Amniotic stem cell (primary cell): Measurements from ENCODE around the gene AKAP13.

Experiments
- DNase-seq: peaks from one replicate; lab custom pipeline; 2025; lab: John Stamatoyannopoulos, UW

Gene AKAP13

GRCh38 chr15:85383470-85384148, 3.2 kb downstream of the AKAP13 start:
- DNase-seq: no peak

GRCh38 chr15:85386261-85386660, 5.9 kb downstream of the AKAP13 start:
- no peak for DNase-seq

GRCh38 chr15:85388566-85389305, 8.3 kb downstream of the AKAP13 start:
- DNase-seq: no peak

GRCh38 chr15:85389306-85389650, 8.9 kb downstream of the AKAP13 start:
- no peak for DNase-seq

GRCh38 chr15:85389772-85390171, 9.4 kb downstream of the AKAP13 start:
- DNase-seq: no peak

GRCh38 chr15:85393210-85393609, 12.8 kb downstream of the AKAP13 start:
- DNase-seq: no peak

GRCh38 chr15:85394554-85395333, 14.3 kb downstream of the AKAP13 start:
- DNase-seq: no peak

GRCh38 chr15:85396554-85396953, 16.2 kb downstream of the AKAP13 start:
- DNase-seq: no peak

- DNase-seq: no peak
These were observed 16.7 kb downstream of the AKAP13 start for GRCh38 chr15:85397151-85397550.

GRCh38 chr15:85397926-85398325, 17.5 kb downstream of the AKAP13 start:
- no peak for DNase-seq

GRCh38 chr15:85398822-85399221, 18.4 kb downstream of the AKAP13 start:
- DNase-seq: no peak

GRCh38 chr15:85399627-85400026, 19.2 kb downstream of the AKAP13 start:
- DNase-seq: no peak

- DNase-seq: no peak
These were observed 20.2 kb downstream of the AKAP13 start for GRCh38 chr15:85400606-85401005.

- DNase-seq: no peak
These were observed 20.8 kb downstream of the AKAP13 start for GRCh38 chr15:85401108-85401774.

GRCh38 chr15:85402195-85402881, 21.9 kb downstream of the AKAP13 start:
- DNase-seq: no peak

GRCh38 chr15:85403745-85404144, 23.3 kb downstream of the AKAP13 start:
- no peak for DNase-seq

GRCh38 chr15:85404176-85404917, 23.9 kb downstream of the AKAP13 start:
- no peak for DNase-seq

GRCh38 chr15:85404918-85405866, 24.8 kb downstream of the AKAP13 start:
- no peak for DNase-seq

GRCh38 chr15:85406916-85407315, 26.5 kb downstream of the AKAP13 start:
- DNase-seq: no peak
